AG04449 (cell line): ENCODE measurements around the gene ITGA5.

Experiments
- CTCF ChIA-PET: fragments of 350-600 bp; formaldehyde crosslinking; extraction: SDS; loops from one replicate; lab custom pipeline; 2021; ENCODE audit warnings: antibody characterized with exemption; lab: Yijun Ruan, JAX
- POLR2A ChIA-PET: fragments of 400-600, 350-600 bp; formaldehyde crosslinking; extraction: SDS; loops from one replicate; lab custom pipeline; 2020; ENCODE audit warnings: antibody characterized with exemption, inconsistent platforms; lab: Yijun Ruan, JAX
- DNase-seq: peaks from one replicate; pipeline ENCODE4 v3.0.0-alpha.2; 2010; ENCODE audit warnings: low read depth, low spot score
- H3K4me3 ChIP-seq: 2 replicates; pipeline ENCODE4 v1.5.1; 2011; ENCODE audit warnings: low read depth, mild to moderate bottlenecking, control low read depth, low read length
- CTCF ChIP-seq: IDR thresholded peaks from one replicate; pipeline ENCODE4 v1.5.1; 2011; ENCODE audit warnings: mild to moderate bottlenecking, moderate library complexity, low read length, control low read depth, inconsistent platforms; ENCODE audit not compliant: insufficient read depth; ENCODE audit errors: missing control alignments

Gene ITGA5

DNA sequence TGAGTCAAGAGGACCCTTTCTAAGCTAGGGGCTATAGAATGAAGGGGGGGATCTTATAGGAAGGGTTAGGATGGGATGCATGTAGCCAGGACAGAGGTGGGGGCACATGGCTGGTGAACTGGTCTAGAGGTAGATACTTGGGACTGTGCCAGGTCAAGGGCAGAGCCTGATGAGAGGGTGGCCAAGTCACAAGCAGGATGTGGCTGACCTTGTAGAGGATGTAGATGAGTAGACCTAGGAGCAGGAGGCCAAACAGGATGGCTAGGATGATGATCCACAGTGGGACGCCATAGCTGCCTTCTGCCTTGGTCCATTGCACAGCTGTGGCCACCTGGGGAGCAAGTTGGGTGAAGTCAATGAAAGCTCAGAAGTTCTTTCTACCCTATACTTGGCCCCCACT is 21.9 kb downstream of the ITGA5 start:
- no peak overlapping the region for H3K4me3 ChIP-seq
- POLR2A ChIA-PET = interaction anchor here (0.9 kb wide), 1 partner anchor 12 kb away, joined by 3 read pairs; no protein-coding TSS in a partner anchor
- TF ChIP-seq CTCF = no peak
- DNase-seq = no peak
- CTCF ChIA-PET = interaction anchor here (3.2 to 12.3 kb wide), 6 partner anchors 8 to 55 kb away, joined by 22 to 940 read pairs (median 186); partner anchors contain the start of genes ITGA5 and ZNF385A

GRCh38 chr12:54395545-54395944 is 23.5 kb downstream of the ITGA5 start:
- no peak for DNase-seq
- POLR2A ChIA-PET = no interaction called here

GRCh38 chr12:54394986-54395385 is 24.1 kb downstream of the ITGA5 start:
- no peak for DNase-seq
- TF ChIP-seq CTCF = no peak
- ChIA-PET POLR2A (no interaction called here), CTCF (interaction anchor here (1.1 to 12.3 kb wide), 6 partner anchors 10 to 41 kb away, joined by 3 to 940 read pairs (median 184); partner anchors contain the start of genes ITGA5 and ZNF385A)
- no peak overlapping the region for H3K4me3 ChIP-seq

More at GRCh38 chr12:54395545-54395944, 23.5 kb downstream of the ITGA5 start:
- no peak overlapping the region for H3K4me3 ChIP-seq
- CTCF ChIA-PET = interaction anchor here (1.0 to 12.3 kb wide), 7 partner anchors 10 to 41 kb away, joined by 3 to 940 read pairs (median 36); partner anchors contain the start of genes ITGA5 and ZNF385A
- no peak for TF ChIP-seq CTCF

- H3K4me3 ChIP-seq = no peak overlapping the region
- CTCF ChIA-PET = interaction anchor here (0.6 to 4.1 kb wide), 14 partner anchors 9 to 100 kb away, joined by 3 to 76 read pairs (median 10); partner anchors contain the start of genes COPZ1 and ZNF385A
- peak; percentile 49 for TF ChIP-seq CTCF
- no peak for DNase-seq
- POLR2A ChIA-PET = no interaction called here
Observed at GRCh38 chr12:54394281-54394719, 24.8 kb downstream of the ITGA5 start.

GRCh38 chr12:54393743-54394142 is 25.3 kb downstream of the ITGA5 start:
- no peak for TF ChIP-seq CTCF
- DNase-seq = no peak
- no peak overlapping the region for H3K4me3 ChIP-seq
- ChIA-PET CTCF (interaction anchor here (0.6 to 4.1 kb wide), 19 partner anchors 9 to 100 kb away, joined by 3 to 76 read pairs (median 6); partner anchors contain the start of genes COPZ1 and ZNF385A), POLR2A (interaction anchor here (1.1 kb wide), 2 partner anchors 10 to 18 kb away, joined by 3 read pairs; no protein-coding TSS in a partner anchor)

GRCh38 chr12:54393207-54393609 is 25.9 kb downstream of the ITGA5 start:
- POLR2A ChIA-PET = interaction anchor here (1.1 kb wide), 2 partner anchors 11 to 18 kb away, joined by 3 read pairs; no protein-coding TSS in a partner anchor
- no peak overlapping the region for H3K4me3 ChIP-seq
- TF ChIP-seq CTCF = no peak
- no peak for DNase-seq
- CTCF ChIA-PET = interaction anchor here (0.7 to 4.1 kb wide), 18 partner anchors 8 to 99 kb away, joined by 3 to 76 read pairs (median 6); partner anchors contain the start of genes COPZ1 and ZNF385A
